SK-N-MC (cell line): ENCODE data around the gene ALPP.

Experiments
- FOXP2 ChIP-seq: optimal IDR thresholded peaks from 2 replicates; pipeline ENCODE3; 2011; ENCODE audit warnings: mild to moderate bottlenecking, moderate library complexity; ENCODE audit not compliant: insufficient read depth; ENCODE audit errors: extremely low read length, control extremely low read depth
- POLR2AphosphoS5 ChIP-seq: IDR thresholded peaks from 2 replicates; pipeline ENCODE4 v1.6.1; 2012; ENCODE audit warnings: mild to moderate bottlenecking, low read depth, low read length, borderline replicate concordance

- no peak for TF ChIP-seq FOXP2
- TF ChIP-seq POLR2AphosphoS5 = no peak
Observed at GRCh38 chr2:232343821-232344220, 34.7 kb upstream of the ALPP start.
